Testis (tissue), 3 donors: ENCODE results near the gene NUBPL. TPM values are rescaled to one million over a fixed set of nuclear protein-coding genes. Genes with fewer than 3 reads are reported as not detected.
"Not testable (repeated sequence)": the region's sequence is repeated elsewhere in the genome, so short reads cannot be mapped to it uniquely, and the experiment has no call there.

Experiments used
- DNase-seq: peaks from one replicate; pipeline ENCODE4 v3.0.0-alpha.2; 2019
- H3K27ac ChIP-seq, 2 donors: fragments of 200-600 bp; sonication (generic); one replicate each; pipeline ENCODE4 v1.5.1; 2019
- H3K27me3 ChIP-seq: fragments of 200-600 bp; sonication (generic); one replicate; pipeline ENCODE4 v1.5.1; 2019
- H3K36me3 ChIP-seq: fragments of 200-600 bp; sonication (generic); one replicate; pipeline ENCODE4 v1.5.1; 2017; ENCODE audit warnings: low read depth; ENCODE audit errors: missing control alignments
- H3K4me1 ChIP-seq: fragments of 200-600 bp; sonication (generic); one replicate; pipeline ENCODE4 v1.5.1; 2019
- H3K4me3 ChIP-seq, 2 donors: fragments of 200-600 bp; sonication (generic); one replicate each; pipeline ENCODE4 v1.5.1; 2017 to 2019
- H3K9me3 ChIP-seq: fragments of 200-600 bp; sonication (generic); one replicate; pipeline ENCODE4 v1.5.1; 2017
- CTCF ChIP-seq, 3 experiments: fragments of 450-650 bp in 2 of 3; fragments of 200-600 bp in 1 of 3; sonication (generic) in 1 of 3; IDR thresholded peaks; one replicate each; pipeline ENCODE4 v1.5.1; 2016 to 2019; ENCODE audit warnings: antibody characterized with exemption in 3 of 3, mild to moderate bottlenecking in 2 of 3, moderate library complexity in 1 of 3
- POLR2A ChIP-seq: fragments of 450-650 bp; IDR thresholded peaks from one replicate; pipeline ENCODE4 v1.6.1; 2017; ENCODE audit warnings: antibody characterized with exemption, mild to moderate bottlenecking, moderate library complexity
- WGBS, 2 donors: methylation state at CpG; one replicate each; pipeline ENCODE4 v1.1.5; 2018; 5-methylcytosine and 5-hydroxymethylcytosine counted together
- intact Hi-C: fragments of 100-400 bp; cut with DNase I; formaldehyde crosslinking; loops from one replicate; pipeline ENCODE4 v1.15.1; 2023; ENCODE audit warnings: low total_unique reads
- polyA plus RNA-seq: library from polyadenylated mRNA; stranded (reverse); fragments of 350-450 nt; fragmentation: Illumina TruSeq; extraction: RNeasy Lipid Tissue Mini Kit (QIAGEN cat#74804); gene quantifications from one replicate; pipeline ENCODE4 v1.2.3, GENCODE V29; 2014; ENCODE audit warnings: low read depth, low replicate concordance; ENCODE audit not compliant: insufficient read depth
- total RNA-seq, 2 donors: library from RNA; depleted of rRNA; stranded (reverse); fragments of >200 nt; gene quantifications; one replicate each; pipeline ENCODE4 v1.2.3, GENCODE V29; 2016

NUBPL gene
- total and polyA plus RNA-seq, 3 donors from 2014 or later, result 7.8 to 25.0 (median 19.8) TPM

- WGBS, 2 donors, result 73 to 80% methylated on average over 2 of the region's 2 CpGs
- Histone ChIP-seq H3K27ac (no peak overlapping the region), H3K4me1 (no peaks in the 10 kb centered on the region), H3K27me3 (no peaks in the 10 kb centered on the region), H3K4me3 (no peak overlapping the region), H3K36me3 (no peaks in the 10 kb centered on the region), H3K9me3 (no peaks in the 10 kb centered on the region)
- TF ChIP-seq POLR2A, result no peak
- TF ChIP-seq CTCF (IDR thresholded peaks at IDR 0.05), result no peak
- intact Hi-C loops, result no loop called here
- no peak for DNase-seq
These were observed 328.1 kb downstream of the NUBPL start for GRCh38 chr14:31889297-31889696.

GRCh38 chr14:31890202-31890601, 329.0 kb downstream of the NUBPL start:
- H3K4me3 ChIP-seq, intact Hi-C loops, H3K27ac ChIP-seq, H3K9me3 ChIP-seq, H3K4me1 ChIP-seq, H3K36me3 ChIP-seq, H3K27me3 ChIP-seq, DNase-seq: not testable (repeated sequence)
- WGBS, 2 donors, result 96 to 99% methylated on average over 4 of the region's 4 CpGs

GRCh38 chr14:31893221-31893757, 332.1 kb downstream of the NUBPL start:
- no peak overlapping the region for H3K4me3 ChIP-seq
- WGBS, 2 donors, result 76 to 79% methylated on average over 3 to 5 of the region's 5 CpGs
- intact Hi-C loops, result no loop called here
- no peak for TF ChIP-seq CTCF (IDR thresholded peaks at IDR 0.05)
- H3K36me3 ChIP-seq, result no peaks in the 10 kb centered on the region
- no peaks in the 10 kb centered on the region for H3K27me3 ChIP-seq
- no peak for DNase-seq
- H3K9me3 ChIP-seq, result no peaks in the 10 kb centered on the region
- no peaks in the 10 kb centered on the region for H3K4me1 ChIP-seq
- no peak overlapping the region for H3K27ac ChIP-seq

- no peaks in the 10 kb centered on the region for H3K27me3 ChIP-seq
- no peak overlapping the region for H3K27ac ChIP-seq
- intact Hi-C loops, result no loop called here
- no peak overlapping the region for H3K4me3 ChIP-seq
- H3K9me3 ChIP-seq, result no peaks in the 10 kb centered on the region
- H3K36me3 ChIP-seq, result no peaks in the 10 kb centered on the region
- no peaks in the 10 kb centered on the region for H3K4me1 ChIP-seq
- no peak for DNase-seq
- 71 to 81% methylated on average over 3 of the region's 3 CpGs for WGBS, 2 donors
- TF ChIP-seq POLR2A (no peak), CTCF (IDR thresholded peaks at IDR 0.05) (no peak)
These were observed 333.1 kb downstream of the NUBPL start for GRCh38 chr14:31894351-31894750.

- 86 to 98% methylated on average over 2 of the region's 2 CpGs for WGBS, 2 donors
- Histone ChIP-seq H3K9me3 (no peaks in the 10 kb centered on the region), H3K4me1 (no peaks in the 10 kb centered on the region), H3K27ac (no peak overlapping the region), H3K4me3 (no peak overlapping the region), H3K27me3 (no peaks in the 10 kb centered on the region), H3K36me3 (no peaks in the 10 kb centered on the region)
- TF ChIP-seq POLR2A (no peak), CTCF (IDR thresholded peaks at IDR 0.05) (no peak)
- DNase-seq, result no peak
- intact Hi-C loops, result no loop called here
These were observed 334.0 kb downstream of the NUBPL start for GRCh38 chr14:31895206-31895605.
